ENCODE results near the gene CRMP1.

CRMP1 gene

DNA sequence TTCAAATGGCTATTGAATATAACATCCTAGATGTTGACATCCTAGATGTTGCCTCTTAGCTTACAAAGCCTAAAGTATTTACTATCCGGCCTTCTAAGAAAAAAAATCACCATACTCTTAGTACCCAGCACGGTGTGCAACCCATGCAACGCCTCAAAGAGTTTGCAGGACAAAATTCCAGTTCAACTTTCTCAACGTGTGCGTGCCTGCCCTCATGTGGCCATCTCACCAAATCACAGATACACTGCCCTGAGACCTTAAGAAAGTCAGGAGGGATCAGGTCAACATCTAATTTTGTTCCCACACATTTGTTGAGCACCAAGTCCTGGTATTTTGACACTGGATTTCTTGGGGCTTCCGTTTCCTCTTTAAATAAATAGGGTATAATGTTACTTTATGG, 68.3 kb downstream of the CRMP1 start:
- Histone ChIP-seq H3K4me3 (ENCODE audit: insufficient read depth, low read depth, low read length) (no peak overlapping the region), H3K27me3 (ENCODE audit: control insufficient read depth, insufficient read depth, low read length, poor library complexity, severe bottlenecking) (no peaks in the 10 kb centered on the region), H3K4me1 (ENCODE audit: control insufficient read depth, insufficient read depth, low read length) (no peaks in the 10 kb centered on the region), H3K36me3 (ENCODE audit: control insufficient read depth, insufficient read depth, low read length) (peaks cover 22% of the 10 kb centered on the region), H3K9me3 (ENCODE audit: control insufficient read depth, low read length) (no peaks in the 10 kb centered on the region), H3K27ac (ENCODE audit: insufficient read depth, low read depth, low read length, poor library complexity, severe bottlenecking) (no peak overlapping the region)
- WGBS, 2 experiments, result 81 to 85% methylated on average over 6 of the region's 6 CpGs

DNA sequence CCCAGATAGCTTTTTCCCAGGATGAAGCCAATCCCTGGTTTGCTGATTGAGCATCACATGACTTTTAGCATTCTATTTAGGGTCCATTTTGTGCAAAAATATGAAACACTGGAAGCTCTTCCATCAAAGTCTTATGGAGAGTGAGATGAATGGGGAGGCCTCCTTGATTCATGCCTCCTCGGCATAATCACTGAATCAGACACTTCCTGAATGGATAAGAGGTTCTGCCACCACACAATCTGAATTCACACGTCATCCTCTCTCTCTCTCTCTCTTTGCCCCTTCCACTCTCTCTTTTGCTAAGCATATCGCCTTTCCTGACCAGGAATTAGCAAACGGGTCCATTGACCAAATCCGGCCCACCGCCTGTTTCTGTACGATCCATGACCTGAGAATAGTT, 68.7 kb downstream of the CRMP1 start:
- H3K27me3 ChIP-seq (ENCODE audit: control insufficient read depth, insufficient read depth, low read length, poor library complexity, severe bottlenecking), result no peaks in the 10 kb centered on the region
- H3K27ac ChIP-seq (ENCODE audit: insufficient read depth, low read depth, low read length, poor library complexity, severe bottlenecking), result no peak overlapping the region
- no peaks in the 10 kb centered on the region for H3K9me3 ChIP-seq (ENCODE audit: control insufficient read depth, low read length)
- WGBS, 2 experiments, result 92 to 99% methylated on average over 7 of the region's 7 CpGs
- peaks cover 22% of the 10 kb centered on the region for H3K36me3 ChIP-seq (ENCODE audit: control insufficient read depth, insufficient read depth, low read length)
- no peak overlapping the region for H3K4me3 ChIP-seq (ENCODE audit: insufficient read depth, low read depth, low read length)
- H3K4me1 ChIP-seq (ENCODE audit: control insufficient read depth, insufficient read depth, low read length), result no peaks in the 10 kb centered on the region

DNA sequence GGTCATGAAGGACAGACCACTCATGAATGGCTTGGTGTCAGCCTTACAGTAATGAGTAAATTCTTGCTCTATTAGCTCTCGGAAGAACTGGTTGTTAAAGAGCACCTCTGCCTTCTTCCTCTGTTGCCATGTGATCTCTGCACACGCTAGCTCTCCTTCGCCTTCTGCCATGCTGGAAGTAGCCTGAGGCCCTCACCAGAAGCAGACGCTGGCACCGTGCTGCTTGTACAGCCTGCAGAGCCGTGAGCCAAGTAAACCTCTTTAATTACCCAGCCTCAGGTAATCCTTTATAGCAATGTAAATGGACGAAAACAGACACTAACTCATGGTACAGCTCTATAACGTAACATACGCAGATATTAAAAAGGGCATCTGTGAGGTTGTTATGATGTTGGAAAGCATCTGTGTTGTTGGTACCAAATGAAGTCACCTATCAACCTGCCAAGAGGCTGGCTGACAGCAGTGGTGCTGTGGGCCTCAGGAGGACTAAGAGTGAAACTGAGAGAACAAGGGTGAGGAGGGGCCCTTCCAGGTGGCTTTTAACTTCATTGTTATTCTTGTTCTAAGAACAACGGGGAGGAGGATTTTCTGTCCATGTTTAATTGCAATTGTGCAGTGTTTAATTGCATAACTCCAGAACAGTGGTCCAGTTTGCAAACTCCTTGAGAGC, 69.2 kb downstream of the CRMP1 start:
- H3K36me3 ChIP-seq (ENCODE audit: control insufficient read depth, insufficient read depth, low read length), result peaks cover 26% of the 10 kb centered on the region
- H3K4me3 ChIP-seq (ENCODE audit: insufficient read depth, low read depth, low read length), result no peak overlapping the region
- H3K27me3 ChIP-seq (ENCODE audit: control insufficient read depth, insufficient read depth, low read length, poor library complexity, severe bottlenecking), result no peaks in the 10 kb centered on the region
- H3K9me3 ChIP-seq (ENCODE audit: control insufficient read depth, low read length), result no peaks in the 10 kb centered on the region
- WGBS, 2 experiments, result 95 to 96% methylated on average over 10 of the region's 10 CpGs
- no peak overlapping the region for H3K27ac ChIP-seq (ENCODE audit: insufficient read depth, low read depth, low read length, poor library complexity, severe bottlenecking)
- no peaks in the 10 kb centered on the region for H3K4me1 ChIP-seq (ENCODE audit: control insufficient read depth, insufficient read depth, low read length)

DNA sequence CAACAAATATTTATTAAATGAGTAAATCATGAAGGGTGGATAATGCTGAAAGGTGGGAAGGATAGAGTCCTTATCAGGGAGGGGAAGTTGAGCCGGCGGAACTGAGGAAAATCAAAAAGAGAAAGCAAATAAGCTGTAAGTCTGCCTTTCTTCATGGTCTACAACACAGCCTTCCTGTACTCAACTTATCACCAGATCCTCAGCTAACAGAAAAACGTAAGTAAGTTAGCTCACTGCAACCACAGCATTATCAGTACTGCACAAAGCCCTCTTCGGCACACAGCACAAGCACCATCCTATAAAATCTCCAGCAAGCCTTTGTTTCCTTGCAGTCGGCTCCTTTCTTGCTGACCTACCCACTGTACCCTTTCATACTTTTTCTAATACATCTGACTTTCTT, 70.3 kb downstream of the CRMP1 start:
- peaks cover 20% of the 10 kb centered on the region for H3K36me3 ChIP-seq (ENCODE audit: control insufficient read depth, insufficient read depth, low read length)
- WGBS, 2 experiments, result 94 to 96% methylated on average over 5 of the region's 5 CpGs

DNA sequence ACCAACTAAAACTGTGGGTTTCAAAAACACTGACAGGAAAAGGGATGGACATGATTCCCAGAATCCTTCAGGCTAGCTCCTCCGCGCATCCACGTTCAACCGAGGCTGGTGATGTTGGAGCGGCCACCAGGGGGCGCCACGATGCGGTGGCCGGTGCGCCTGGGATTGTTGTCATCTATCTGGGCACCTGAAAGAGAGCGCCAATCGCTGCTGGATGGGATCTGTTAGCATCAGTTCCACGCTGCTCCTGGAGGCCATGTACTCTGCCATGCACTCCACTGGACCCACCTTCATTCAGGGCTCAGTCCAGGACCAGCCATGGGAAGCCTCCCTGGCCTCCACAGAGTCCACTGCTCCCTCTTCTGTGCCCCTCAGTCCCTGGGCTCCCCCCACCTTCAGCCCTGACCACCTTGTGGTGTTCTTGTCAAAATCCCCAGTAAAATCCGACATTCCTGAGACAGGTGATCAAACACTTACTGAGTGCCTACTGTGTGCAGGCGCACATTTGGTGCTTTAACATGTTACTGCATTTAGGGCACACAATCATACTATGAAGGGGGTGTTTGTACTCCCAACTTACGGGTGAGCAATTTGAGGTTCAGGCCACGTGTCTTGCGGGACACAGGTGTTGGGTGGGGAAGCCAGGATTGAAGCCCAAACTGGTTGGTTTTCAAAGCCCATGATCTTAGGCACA, 71.1 kb downstream of the CRMP1 start:
- H3K27ac ChIP-seq (ENCODE audit: insufficient read depth, low read depth, low read length, poor library complexity, severe bottlenecking), result no peak overlapping the region
- H3K4me1 ChIP-seq (ENCODE audit: control insufficient read depth, insufficient read depth, low read length), result no peaks in the 10 kb centered on the region
- WGBS, 2 experiments, result 67% methylated on average over 18 of the region's 18 CpGs
- peaks cover 20% of the 10 kb centered on the region for H3K36me3 ChIP-seq (ENCODE audit: control insufficient read depth, insufficient read depth, low read length)
- no peak overlapping the region for H3K4me3 ChIP-seq (ENCODE audit: insufficient read depth, low read depth, low read length)
- H3K27me3 ChIP-seq (ENCODE audit: control insufficient read depth, insufficient read depth, low read length, poor library complexity, severe bottlenecking), result no peaks in the 10 kb centered on the region
- no peaks in the 10 kb centered on the region for H3K9me3 ChIP-seq (ENCODE audit: control insufficient read depth, low read length)

More for the DNA sequence above, 70.3 kb downstream of the CRMP1 start:
- Histone ChIP-seq H3K4me1 (ENCODE audit: control insufficient read depth, insufficient read depth, low read length) (no peaks in the 10 kb centered on the region), H3K4me3 (ENCODE audit: insufficient read depth, low read depth, low read length) (no peak overlapping the region), H3K9me3 (ENCODE audit: control insufficient read depth, low read length) (no peaks in the 10 kb centered on the region), H3K27ac (ENCODE audit: insufficient read depth, low read depth, low read length, poor library complexity, severe bottlenecking) (no peak overlapping the region), H3K27me3 (ENCODE audit: control insufficient read depth, insufficient read depth, low read length, poor library complexity, severe bottlenecking) (no peaks in the 10 kb centered on the region)

DNA sequence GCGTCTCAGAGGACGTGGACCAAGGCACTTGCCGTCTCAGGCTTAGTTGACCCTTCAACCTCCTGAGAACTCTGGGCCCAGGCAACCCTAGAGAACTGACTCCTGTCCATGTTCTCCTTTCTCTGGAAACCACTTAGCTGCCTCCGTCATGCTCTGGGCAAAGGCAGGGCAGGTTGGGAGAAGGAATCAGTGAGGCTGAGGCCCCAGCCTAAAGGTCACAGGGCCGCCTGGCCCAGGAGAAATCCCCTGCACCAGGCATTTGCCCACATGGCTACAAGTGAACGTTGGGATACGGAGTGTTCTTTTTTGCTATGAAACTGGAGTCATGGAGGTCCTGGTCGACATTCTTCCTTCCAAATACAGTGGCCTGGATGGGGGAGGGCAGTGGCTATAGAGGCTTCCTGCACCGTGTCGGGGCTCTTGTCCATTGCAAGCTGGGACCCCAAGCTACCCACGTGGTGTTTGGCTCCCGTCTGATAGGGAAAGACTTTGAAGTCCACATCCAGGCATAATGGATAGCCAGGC, 76.0 kb downstream of the CRMP1 start:
- H3K36me3 ChIP-seq (ENCODE audit: control insufficient read depth, insufficient read depth, low read length), result peaks cover 9% of the 10 kb centered on the region
- no peaks in the 10 kb centered on the region for H3K4me1 ChIP-seq (ENCODE audit: control insufficient read depth, insufficient read depth, low read length)
- H3K27me3 ChIP-seq (ENCODE audit: control insufficient read depth, insufficient read depth, low read length, poor library complexity, severe bottlenecking), result no peaks in the 10 kb centered on the region
- H3K4me3 ChIP-seq (ENCODE audit: insufficient read depth, low read depth, low read length), result no peak overlapping the region
- 91 to 93% methylated on average over 12 of the region's 12 CpGs for WGBS, 2 experiments
- no peak overlapping the region for H3K27ac ChIP-seq (ENCODE audit: insufficient read depth, low read depth, low read length, poor library complexity, severe bottlenecking)
- no peaks in the 10 kb centered on the region for H3K9me3 ChIP-seq (ENCODE audit: control insufficient read depth, low read length)

DNA sequence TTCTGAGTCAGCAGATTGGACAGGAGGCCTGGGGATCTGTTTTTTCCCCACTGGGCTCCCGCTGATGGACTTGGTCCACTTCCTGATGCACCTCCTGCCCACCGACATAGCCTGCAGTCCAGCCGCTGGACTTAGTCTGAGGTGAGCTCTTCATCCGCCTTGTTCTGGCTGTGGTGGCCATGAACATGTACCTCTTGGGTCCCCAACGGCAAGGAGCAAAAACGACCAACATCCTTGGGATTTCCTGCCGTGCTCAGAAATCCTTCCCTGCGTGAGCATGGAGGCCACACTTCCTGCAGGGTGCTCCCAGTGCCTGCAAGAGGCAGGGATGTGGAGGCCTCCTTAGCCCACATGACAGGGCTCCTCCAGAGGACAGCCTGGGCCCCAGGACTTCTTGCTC, 76.8 kb downstream of the CRMP1 start:
- Histone ChIP-seq H3K4me3 (ENCODE audit: insufficient read depth, low read depth, low read length) (no peak overlapping the region), H3K36me3 (ENCODE audit: control insufficient read depth, insufficient read depth, low read length) (peaks cover 6% of the 10 kb centered on the region), H3K27ac (ENCODE audit: insufficient read depth, low read depth, low read length, poor library complexity, severe bottlenecking) (no peak overlapping the region), H3K27me3 (ENCODE audit: control insufficient read depth, insufficient read depth, low read length, poor library complexity, severe bottlenecking) (no peaks in the 10 kb centered on the region), H3K4me1 (ENCODE audit: control insufficient read depth, insufficient read depth, low read length) (no peaks in the 10 kb centered on the region), H3K9me3 (ENCODE audit: control insufficient read depth, low read length) (no peaks in the 10 kb centered on the region)
- WGBS, 2 experiments, result 90 to 94% methylated on average over 8 of the region's 8 CpGs

DNA sequence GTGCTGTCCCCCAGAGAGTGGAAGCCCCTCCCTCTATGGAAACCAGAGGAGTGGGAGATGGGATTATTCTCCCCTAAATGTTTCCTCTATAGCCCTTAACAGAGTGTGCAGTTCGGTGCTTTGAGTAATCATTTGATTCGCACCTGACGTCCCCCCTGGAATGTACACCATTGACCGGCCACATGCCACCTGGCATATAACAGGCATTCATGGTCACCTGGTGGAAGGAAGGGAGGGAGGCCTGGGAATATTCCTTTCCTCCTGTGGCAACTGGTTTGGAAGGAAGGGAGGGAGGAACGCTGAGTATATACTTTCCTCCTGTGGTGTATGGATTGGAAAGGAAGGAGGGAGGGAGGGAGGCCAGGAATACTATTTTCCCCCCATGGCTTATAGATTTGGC, 77.2 kb downstream of the CRMP1 start:
- WGBS, 2 experiments, result 87 to 88% methylated on average over 5 of the region's 5 CpGs
- no peaks in the 10 kb centered on the region for H3K27me3 ChIP-seq (ENCODE audit: control insufficient read depth, insufficient read depth, low read length, poor library complexity, severe bottlenecking)
- H3K4me3 ChIP-seq (ENCODE audit: insufficient read depth, low read depth, low read length), result no peak overlapping the region
- no peaks in the 10 kb centered on the region for H3K9me3 ChIP-seq (ENCODE audit: control insufficient read depth, low read length)
- no peak overlapping the region for H3K27ac ChIP-seq (ENCODE audit: insufficient read depth, low read depth, low read length, poor library complexity, severe bottlenecking)
- peaks cover 10% of the 10 kb centered on the region for H3K36me3 ChIP-seq (ENCODE audit: control insufficient read depth, insufficient read depth, low read length)
- H3K4me1 ChIP-seq (ENCODE audit: control insufficient read depth, insufficient read depth, low read length), result no peaks in the 10 kb centered on the region

DNA sequence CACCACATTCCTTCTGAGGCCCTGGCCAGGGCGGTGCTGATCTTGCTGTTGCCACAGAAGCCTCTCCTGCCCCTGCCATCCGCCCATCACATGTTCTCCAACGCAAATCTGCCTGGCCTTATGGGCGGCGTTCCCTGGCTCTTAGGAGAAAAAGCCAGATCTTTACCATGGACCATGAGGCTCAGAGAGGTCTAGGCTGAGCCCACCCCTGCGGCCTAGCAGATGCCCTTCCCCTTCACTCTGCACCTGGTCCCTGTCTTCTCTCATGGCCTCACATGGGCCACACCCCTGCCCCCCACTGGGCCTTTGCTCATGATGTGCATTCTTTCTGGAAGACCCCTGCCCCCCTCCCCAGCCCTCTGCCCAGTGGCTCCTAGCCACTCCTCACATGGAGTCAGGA, 78.5 kb downstream of the CRMP1 start:
- H3K4me1 ChIP-seq (ENCODE audit: control insufficient read depth, insufficient read depth, low read length), result no peaks in the 10 kb centered on the region
- 94% methylated on average over 6 of the region's 6 CpGs for WGBS, 2 experiments
- no peak overlapping the region for H3K4me3 ChIP-seq (ENCODE audit: insufficient read depth, low read depth, low read length)
- no peaks in the 10 kb centered on the region for H3K27me3 ChIP-seq (ENCODE audit: control insufficient read depth, insufficient read depth, low read length, poor library complexity, severe bottlenecking)
- H3K9me3 ChIP-seq (ENCODE audit: control insufficient read depth, low read length), result no peaks in the 10 kb centered on the region
- H3K36me3 ChIP-seq (ENCODE audit: control insufficient read depth, insufficient read depth, low read length), result peaks cover 16% of the 10 kb centered on the region
- no peak overlapping the region for H3K27ac ChIP-seq (ENCODE audit: insufficient read depth, low read depth, low read length, poor library complexity, severe bottlenecking)

DNA sequence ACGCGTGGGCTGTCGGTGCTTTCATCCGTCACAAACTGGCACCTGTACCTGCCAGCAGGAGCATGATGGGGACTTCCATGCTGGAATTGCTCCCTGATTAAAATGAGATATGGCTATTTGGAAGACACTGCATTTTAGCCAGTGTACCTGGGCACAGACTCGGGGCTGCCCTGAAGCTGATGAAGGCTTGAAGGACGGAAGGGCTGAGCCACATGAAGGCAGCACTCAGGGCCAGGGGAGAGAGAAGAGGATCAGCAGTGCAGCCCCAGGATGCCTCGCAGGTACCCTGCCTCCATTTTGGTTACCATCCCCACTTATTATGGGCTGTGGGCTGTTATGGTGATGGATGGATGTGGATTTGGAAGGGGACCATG, 79.0 kb downstream of the CRMP1 start:
- Histone ChIP-seq H3K36me3 (ENCODE audit: control insufficient read depth, insufficient read depth, low read length) (peaks cover 14% of the 10 kb centered on the region), H3K9me3 (ENCODE audit: control insufficient read depth, low read length) (no peaks in the 10 kb centered on the region), H3K27me3 (ENCODE audit: control insufficient read depth, insufficient read depth, low read length, poor library complexity, severe bottlenecking) (no peaks in the 10 kb centered on the region), H3K27ac (ENCODE audit: insufficient read depth, low read depth, low read length, poor library complexity, severe bottlenecking) (no peak overlapping the region), H3K4me1 (ENCODE audit: control insufficient read depth, insufficient read depth, low read length) (no peaks in the 10 kb centered on the region), H3K4me3 (ENCODE audit: insufficient read depth, low read depth, low read length) (no peak overlapping the region)
- WGBS, 2 experiments, result 93 to 96% methylated on average over 7 of the region's 7 CpGs
